ENCODE measurements around the gene KCNH4. TPM values are rescaled to one million over a fixed set of nuclear protein-coding genes. Genes with fewer than 3 reads are reported as not detected.

KCNH4 gene
- total RNA-seq, 1 donor from 2014 or later: 0.59 TPM

GRCh38 chr17:42119301-42119700, 61.6 kb downstream of the KCNH4 start:
- intact Hi-C loops (cut with micrococcal nuclease): no loop called here

DNA sequence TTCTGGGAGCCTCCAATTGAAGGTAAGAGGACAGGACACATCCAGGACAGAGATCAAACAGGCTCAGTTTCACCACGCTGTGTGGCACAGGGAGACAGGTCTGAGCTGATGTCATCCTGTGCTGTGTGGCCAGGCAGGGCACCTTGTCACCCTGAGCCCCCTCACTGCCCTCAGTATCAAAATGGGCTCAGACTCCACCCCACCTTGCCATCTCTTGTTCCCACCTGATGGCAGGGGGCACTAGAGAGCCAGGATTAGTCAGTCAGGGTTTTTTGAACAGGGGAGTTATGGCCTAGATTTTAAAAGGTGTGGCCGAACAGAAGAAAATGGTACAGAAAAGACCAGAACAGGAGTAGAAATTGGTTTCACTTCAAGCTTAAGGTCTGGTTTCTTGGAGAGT, 62.4 kb downstream of the KCNH4 start:
- intact Hi-C loops (cut with micrococcal nuclease): no loop called here

DNA sequence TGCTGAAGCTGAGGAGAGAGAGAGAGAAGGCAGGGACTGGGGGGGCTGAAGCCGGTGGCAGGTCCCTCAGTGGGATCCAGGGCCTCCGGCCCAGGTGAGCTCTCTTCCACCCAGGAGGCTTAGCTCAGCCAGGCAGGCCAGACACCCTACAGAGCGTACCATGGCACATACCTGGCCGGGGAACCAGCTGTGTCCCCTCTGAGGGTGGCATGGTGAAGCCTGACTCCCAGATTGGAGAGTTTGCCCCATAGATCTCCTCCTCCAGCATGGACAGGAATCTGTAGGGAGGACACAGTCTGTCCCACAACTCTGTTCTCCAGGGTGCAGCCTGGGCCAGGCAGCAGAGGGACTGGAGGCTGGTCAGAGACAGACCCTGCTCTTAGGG, 62.8 kb downstream of the KCNH4 start:
- intact Hi-C loops (cut with micrococcal nuclease): no loop called here

DNA sequence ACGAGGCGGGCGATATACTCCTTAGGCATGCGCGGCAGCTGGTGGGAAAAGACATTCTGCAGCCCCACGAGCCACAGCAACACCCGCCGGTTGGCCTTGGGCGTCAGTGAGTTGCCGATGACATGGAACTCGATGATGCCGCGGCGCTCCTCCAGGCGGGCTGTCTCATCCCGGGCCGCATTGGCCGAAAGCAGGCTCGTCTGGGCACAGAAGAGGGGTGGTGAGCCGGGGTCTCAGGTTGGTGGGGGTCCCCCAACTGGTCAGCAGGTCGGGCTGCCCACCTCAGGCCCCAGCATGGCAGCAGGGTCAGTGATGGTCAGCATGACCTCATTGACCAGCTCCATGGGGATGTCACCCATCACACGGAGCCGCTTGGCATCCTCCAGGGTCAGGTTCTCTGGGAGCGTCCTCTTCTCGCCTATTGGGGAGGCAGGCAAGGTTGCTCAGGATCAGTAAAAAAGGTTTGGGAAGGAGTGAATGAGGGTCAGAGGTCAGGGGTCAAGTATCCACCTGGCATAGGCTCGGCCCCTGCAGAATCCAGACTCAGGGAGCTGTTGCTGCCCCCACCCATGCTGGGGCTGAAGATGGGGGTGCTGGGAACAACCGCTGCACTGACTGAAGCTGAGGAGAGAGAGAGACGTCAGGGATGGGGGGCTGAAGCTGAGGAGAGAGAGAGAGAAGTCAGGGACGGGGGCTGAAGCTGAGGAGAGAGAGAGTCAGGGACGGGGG, 63.4 kb downstream of the KCNH4 start:
- intact Hi-C loops (cut with micrococcal nuclease): no loop called here

GRCh38 chr17:42116705-42117396, 64.1 kb downstream of the KCNH4 start:
- intact Hi-C loops (cut with micrococcal nuclease): loop anchor here (1.0 kb wide), 5 partner anchors 50 to 379 kb away; partner anchors contain the start of gene NKIRAS2

DNA sequence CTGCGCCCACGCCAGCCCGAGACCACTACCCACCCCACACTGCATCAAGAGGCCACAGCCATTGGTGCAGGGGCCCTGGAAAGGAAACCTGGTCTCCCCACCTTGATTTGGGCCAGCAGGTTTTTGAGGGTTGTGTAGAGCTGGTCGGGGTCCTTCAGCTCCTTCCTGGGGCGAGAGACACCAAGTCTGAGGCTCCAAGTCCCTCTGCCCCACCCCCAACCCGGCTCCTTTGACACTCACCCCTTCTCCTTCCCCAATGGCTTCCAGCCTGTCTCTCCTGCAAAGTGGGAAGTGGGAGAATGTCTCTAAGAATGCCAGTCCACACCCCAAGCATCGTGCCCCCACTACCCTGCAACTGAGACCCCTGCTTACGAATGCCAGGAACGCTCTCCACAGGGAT, 66.8 kb downstream of the KCNH4 start:
- intact Hi-C loops (cut with micrococcal nuclease): loop anchor here (5.0 kb wide), 2 partner anchors 273 to 563 kb away; partner anchors contain the start of genes PLEKHH3 and STAT3

DNA sequence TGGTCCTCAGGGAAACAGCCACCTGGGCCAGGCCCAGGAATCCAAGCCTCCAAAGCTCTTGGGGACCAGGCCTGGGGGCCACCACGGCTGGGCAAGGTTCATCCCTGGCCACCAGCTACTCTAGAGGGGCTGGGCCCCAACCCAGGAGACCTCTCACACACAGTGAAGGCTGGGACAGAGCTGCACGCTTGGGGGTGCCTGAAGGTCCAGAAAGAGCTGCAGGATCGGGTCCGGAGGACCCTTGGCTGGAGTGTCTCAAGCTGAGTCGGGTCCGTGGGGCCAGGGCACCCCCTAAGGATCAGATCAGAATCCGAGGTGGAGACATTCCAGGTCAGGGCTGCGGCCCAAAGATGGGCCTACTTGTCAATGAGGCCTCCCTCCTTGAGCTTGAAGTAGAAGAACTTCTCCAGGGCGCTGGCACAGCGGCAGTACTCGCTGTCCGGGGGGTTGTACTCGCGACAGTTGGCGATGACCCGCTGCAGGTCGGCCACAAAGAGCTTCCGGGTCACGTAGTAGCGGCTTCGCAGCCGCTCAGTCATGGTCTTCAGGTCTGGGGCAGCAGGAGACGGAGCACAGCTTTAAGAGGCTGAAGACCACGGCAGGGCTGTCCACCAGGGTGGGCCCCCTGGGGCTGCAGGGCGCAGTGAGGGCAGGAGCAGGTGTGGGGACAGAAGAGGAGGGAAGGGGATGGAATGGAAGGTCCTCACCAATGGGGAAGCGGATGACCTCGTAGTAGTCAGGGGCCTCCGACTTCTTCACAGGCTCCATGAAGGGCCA, 67.5 kb downstream of the KCNH4 start:
- intact Hi-C loops (cut with micrococcal nuclease): loop anchor here (2.0 to 5.0 kb wide), 4 partner anchors 67 to 564 kb away; partner anchors contain the start of genes KCNH4, PLEKHH3 and STAT3

DNA sequence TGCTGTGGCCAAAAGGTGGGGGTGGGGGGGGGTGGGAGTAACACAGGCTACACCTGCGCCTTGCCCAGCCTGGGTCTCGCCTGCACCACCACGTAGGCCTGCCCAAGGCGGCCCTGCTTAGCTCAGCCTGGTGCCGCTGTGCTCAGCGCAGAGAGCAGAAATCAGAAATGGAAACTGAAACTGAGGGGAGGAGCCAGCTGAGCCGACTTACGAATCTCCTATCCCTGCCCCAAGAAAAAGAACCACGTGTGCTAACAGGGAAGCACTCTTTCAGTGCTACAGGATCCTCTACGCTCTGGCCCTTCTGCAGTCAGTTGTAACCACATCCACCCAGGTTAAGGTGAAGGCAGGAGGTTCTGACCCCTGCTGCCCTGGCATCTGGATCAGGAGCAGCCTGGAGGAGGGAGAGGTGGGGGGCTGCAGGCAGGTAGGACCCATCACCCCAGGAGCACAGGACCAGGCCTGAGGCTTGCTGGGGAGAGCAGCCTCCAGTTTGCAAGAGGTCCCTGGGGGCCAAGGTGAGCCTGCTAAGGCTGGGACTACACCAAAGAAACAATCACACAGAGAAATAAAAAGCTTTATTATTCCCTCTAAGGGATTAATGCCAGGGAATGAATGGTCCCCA, 68.3 kb downstream of the KCNH4 start, which contains the start of gene DHX58:
Gene DHX58, minus strand, starts transcription at position 163 of the 625 bp plus-strand sequence. CDS start 822 bp downstream, outside the sequence.
- intact Hi-C loops (cut with micrococcal nuclease): loop anchor here (1.0 to 5.0 kb wide), 12 partner anchors 9 to 565 kb away; partner anchors contain the start of genes KAT2A, KCNH4, KLHL11 and NKIRAS2

DNA sequence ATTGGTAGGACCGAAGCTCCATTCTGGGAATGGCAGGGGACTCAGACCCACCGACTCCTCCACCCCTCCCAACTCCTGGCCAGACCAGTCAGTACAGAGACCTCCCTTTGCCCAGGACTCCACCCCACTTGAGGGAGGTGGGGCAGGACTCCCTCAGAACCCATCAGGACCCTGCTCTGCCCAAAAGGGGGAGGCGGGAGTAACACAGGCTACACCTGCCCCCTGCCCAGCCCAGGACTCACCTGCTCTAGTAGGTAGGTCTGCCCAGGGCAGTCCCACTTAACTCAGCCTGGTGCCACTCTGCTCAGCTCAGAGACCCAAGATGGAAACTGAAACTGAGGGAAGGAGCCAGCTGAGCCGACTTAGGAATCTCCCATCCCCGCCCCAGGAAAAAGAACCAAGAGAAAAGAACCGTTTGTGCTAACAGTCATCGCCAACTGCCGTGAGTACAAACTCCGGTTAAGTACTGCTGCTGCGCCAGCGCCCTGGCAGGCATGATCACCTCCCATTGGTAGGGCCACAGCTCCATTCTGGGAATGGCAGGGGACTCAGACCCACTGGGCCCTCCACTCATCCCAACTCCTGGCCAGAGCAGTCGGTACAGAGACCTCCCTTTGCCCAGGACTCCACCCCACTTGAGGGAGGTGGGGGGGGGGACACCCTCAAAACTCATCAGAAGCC, 68.9 kb downstream of the KCNH4 start:
- intact Hi-C loops (cut with micrococcal nuclease): loop anchor here (1.0 to 5.0 kb wide), 12 partner anchors 9 to 565 kb away; partner anchors contain the start of genes KAT2A, KCNH4, KLHL11 and NKIRAS2

GRCh38 chr17:42111265-42111636, 69.7 kb downstream of the KCNH4 start:
- intact Hi-C loops (cut with micrococcal nuclease): loop anchor here (5.0 kb wide), 2 partner anchors 276 to 566 kb away; partner anchors contain the start of genes PLEKHH3 and STAT3

- intact Hi-C loops (cut with micrococcal nuclease): loop anchor here (5.0 kb wide), 2 partner anchors 277 to 567 kb away; partner anchors contain the start of genes PLEKHH3 and STAT3
These were observed 70.4 kb downstream of the KCNH4 start for GRCh38 chr17:42110301-42111264.

- intact Hi-C loops (cut with micrococcal nuclease): no loop called here
These were observed 71.9 kb downstream of the KCNH4 start for GRCh38 chr17:42109086-42109485.

DNA sequence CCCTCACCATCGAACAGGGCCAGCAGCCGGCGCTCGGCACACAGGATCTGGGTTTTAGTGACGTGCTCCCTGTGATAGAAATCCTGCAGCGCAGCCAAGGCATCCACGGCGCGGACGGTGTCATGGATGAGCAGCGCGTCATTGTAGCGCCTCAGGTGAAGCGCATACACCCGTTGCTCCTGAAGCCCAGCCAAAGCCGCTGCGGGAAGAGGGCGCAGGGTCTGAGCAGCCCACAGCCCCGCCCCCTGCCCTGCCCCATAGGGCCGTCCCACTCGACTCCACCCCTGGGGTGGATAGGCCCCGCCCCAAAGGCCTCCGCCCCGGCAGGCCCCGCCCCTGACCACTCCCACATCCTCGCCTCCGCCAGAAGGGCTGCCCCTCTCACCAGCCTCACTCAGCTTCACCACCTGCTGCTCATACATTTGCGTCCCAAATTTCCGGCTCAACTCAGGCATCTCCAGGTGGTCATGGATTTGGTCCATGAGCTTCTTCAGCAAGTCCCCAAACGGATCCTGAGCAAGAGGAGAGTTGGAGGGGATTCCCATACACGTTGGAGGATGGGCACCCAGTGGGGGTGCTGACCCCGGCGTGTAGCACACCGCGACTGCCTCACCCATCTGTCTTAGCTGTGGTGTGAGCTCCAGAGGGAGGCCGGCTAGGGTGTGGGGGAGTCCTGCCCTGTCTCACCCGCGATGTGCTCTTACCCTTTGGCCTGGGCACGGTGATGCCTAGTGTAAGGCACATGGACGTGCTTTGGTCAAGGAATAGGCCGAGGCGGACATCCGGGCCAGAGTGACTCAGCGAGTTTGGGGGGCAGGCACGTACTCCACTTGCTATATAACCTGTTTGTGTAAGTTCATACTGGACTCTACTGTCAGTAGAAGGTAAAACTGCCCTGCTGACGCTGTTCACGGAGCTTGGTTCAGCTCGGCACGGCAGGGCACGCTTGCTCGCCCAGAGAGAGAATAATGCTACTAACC, 73.1 kb downstream of the KCNH4 start:
- intact Hi-C loops (cut with micrococcal nuclease): loop anchor here (1.0 kb wide), 4 partner anchors 10 to 350 kb away; partner anchors contain the start of genes ATP6V0A1, DNAJC7 and ZNF385C

DNA sequence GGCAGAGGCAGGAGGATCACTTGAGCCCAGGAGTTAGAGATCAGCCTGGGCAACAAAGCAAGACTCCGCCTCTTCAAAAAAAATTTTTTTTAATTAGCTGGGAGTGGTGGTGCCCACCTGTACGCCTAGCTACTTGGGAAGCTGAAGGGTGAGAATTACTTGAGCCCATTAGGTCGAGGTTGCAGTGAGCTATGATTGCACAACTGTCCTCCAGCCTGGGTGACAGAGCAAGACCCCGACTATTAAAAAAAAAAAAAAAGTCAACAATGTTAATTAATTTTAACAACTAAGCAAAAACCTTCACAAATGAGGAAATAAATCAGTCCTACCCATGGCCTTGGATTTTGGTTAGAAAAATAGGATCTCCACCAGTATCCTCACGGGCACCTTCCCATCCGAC, 73.8 kb downstream of the KCNH4 start:
- intact Hi-C loops (cut with micrococcal nuclease): loop anchor here (1.0 kb wide), 4 partner anchors 9 to 351 kb away; partner anchors contain the start of genes ATP6V0A1, DNAJC7 and ZNF385C

Measured in T-helper 1 cell treated with Interleukin-12 subunit alpha and Interleukin-12 subunit beta and Interleukin-4 antibody, amounts not matched to agents 30 ng/mL and 1 ng/mL, for 36 hours (primary cell).